T-helper 2 cell treated with Interferon-gamma antibody and Interleukin-4, amounts not matched to agents 100 ng/mL and 5 ng/mL, for 36 hours (primary cell): ENCODE data around the gene NFATC2. TPM values are rescaled to one million over a fixed set of nuclear protein-coding genes. Genes with fewer than 3 reads are reported as not detected.
"Not testable (repeated sequence)": the region's sequence is repeated elsewhere in the genome, so short reads cannot be mapped to it uniquely, and the experiment has no call there.

Experiments
- intact Hi-C: fragments of 100-400 bp; cut with micrococcal nuclease; formaldehyde crosslinking; loops from one replicate; pipeline ENCODE4 v1.15.1; 2023
- total RNA-seq: library from RNA; stranded (reverse); gene quantifications from 2 replicates; pipeline ENCODE4 v1.2.3, GENCODE V29; 2022

Gene NFATC2
- total RNA-seq, 1 donor from 2014 or later = 62.3 TPM

DNA sequence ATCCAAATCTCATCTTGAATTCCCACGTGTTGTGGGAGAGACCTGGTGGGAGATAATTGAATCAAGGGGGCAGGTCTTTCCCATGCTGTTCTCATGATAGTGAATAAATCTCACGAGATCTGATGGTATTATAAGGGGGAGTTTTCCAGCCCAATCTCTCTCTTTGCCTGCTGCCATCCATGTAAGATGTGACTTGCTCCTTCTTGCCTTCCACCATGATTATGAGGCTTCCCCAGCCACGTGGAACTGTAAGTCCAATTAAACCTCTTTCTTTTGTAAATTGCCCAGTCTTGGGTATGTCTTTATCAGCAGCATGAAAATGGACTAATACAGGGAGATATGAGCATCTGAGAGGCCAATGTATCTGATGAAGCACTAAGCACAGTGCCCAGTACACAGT, 26.0 kb upstream of the NFATC2 start:
- intact Hi-C loops = not testable (repeated sequence)

DNA sequence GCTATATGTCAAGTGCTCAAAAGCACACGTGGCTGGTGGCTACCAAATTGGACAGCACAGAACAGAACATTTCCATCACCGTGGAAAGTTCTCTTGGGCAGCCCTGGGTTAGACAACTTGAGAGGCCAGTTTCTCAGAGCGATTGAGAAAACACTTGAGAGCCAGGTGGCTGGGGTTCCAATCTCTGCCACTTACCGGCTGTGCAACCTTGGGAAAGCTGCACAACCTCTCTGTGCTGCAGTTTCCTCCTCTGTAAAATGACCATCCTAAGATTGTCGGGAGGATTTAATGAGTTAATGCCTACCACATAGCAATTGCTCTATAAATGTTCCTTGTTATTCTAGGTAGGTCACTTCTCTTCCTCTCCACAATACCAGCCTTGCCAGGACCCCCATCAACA, 25.1 kb upstream of the NFATC2 start:
- intact Hi-C loops = no loop called here

GRCh38 chr20:51566594-51566993, 24.1 kb upstream of the NFATC2 start:
- intact Hi-C loops = no loop called here

- intact Hi-C loops = no loop called here
These were observed 23.0 kb upstream of the NFATC2 start for GRCh38 chr20:51565298-51566144.

GRCh38 chr20:51563486-51564332, 21.2 kb upstream of the NFATC2 start:
- intact Hi-C loops = no loop called here

- intact Hi-C loops = no loop called here
These were observed 20.6 kb upstream of the NFATC2 start for GRCh38 chr20:51563174-51563485.

DNA sequence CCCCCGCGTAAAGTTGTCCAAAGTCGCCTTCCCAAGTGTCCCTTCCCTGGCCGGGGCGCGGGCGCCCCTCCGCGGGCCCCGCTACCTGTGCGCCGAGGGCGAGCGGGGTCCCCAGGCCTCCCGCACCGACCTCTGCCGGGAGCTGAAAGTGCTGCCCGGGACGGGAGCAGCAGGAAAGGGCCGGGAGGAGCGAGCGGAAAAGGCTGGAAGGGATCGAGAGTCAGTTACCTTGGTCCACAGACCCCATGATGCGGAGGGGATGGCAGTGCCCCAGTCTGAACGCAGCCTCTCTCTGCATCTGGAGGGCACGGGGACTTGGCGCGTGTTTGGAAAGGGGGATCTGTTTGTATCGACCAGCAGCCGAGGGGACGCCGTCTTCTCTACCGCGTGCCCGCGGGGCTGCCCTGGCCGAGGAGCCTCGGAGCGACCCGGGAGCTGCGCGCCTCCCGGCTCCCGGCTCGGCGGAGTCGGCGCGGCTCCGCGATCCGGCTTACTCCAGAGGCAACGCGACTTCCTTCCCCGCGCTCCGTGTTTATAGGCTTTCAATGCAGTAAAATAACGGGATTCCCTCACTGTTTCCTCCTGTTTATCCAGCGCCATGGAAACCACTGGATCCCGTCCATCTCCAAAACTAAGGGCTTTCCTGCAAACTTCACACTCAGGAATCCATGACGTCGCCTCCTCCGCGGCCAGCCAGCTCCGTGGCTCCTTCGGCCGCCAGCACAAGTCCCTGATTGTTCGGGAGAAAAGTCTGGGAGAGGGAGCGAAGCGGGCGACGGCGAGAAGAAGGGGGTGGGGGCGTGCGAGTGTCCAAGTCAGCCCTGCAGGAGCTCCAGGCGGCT, 20.0 kb upstream of the NFATC2 start:
- intact Hi-C loops = no loop called here

DNA sequence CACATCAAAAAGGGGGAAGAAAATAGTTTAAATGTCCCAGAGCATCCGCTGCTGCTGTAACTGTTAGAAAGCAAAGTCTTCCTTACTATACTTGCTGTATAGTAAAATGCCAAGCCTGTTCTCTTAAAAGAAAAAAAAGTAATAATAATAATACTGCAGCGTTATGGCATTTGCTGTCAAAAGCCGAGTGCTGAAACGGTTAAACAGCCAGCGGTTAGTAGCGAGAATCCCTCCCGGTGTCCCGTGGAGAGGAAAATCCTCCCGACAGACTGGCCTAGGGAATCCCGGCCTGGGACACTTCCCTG, 19.5 kb upstream of the NFATC2 start:
- intact Hi-C loops = no loop called here

- intact Hi-C loops = no loop called here
These were observed 18.2 kb upstream of the NFATC2 start for GRCh38 chr20:51560550-51561307.

- intact Hi-C loops = no loop called here
These were observed 17.5 kb upstream of the NFATC2 start for GRCh38 chr20:51560042-51560441.

DNA sequence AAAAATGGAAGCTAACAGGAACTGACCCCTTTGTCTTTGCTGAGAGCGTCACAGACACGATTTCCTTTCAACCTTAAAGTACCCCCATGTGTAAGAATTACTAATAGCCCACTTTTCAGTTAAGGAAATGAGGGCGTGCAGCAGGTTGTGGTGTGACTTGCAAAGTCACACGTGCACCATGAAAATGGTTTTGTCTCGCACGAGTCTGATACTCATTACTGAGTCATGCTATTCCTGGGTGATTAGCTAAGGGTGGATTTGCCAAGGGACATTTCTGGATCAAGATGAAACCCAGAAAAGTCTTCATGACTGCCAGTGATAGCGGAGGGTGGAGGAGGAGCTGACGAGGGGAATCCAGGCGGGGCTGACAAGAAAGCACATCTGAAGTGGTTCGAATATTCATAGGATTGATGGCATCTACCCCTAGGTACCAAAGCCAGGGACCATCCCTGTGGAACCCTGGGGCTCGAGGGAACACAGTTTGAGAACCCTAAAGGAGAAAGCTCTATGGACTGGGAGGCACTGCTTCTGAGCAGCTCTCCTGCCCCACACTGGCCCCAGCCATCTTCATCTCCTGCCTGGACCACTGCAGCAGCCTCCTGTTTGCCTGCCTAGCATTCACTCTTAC, 12.1 kb upstream of the NFATC2 start:
- intact Hi-C loops = no loop called here

GRCh38 chr20:51553897-51554486, 11.5 kb upstream of the NFATC2 start:
- intact Hi-C loops = no loop called here

DNA sequence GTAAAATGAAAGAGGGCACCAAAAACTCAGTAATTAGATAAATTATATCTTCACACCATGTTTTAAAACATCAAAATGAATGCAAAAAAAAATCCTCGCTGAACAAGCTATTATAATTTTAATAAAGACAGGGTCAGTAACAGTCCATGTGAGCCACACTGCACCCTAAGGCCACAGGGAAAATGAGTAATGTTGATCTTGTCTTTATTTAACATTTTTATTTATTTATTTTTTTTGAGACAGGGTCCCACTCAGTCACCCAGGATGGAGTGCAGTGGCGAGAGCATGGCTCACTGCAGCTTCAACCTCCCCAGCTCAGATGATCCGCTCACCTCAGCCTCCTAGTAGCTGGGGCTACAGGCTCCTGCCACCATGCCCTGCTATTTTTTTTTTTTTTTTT, 8.7 kb upstream of the NFATC2 start:
- intact Hi-C loops = no loop called here

DNA sequence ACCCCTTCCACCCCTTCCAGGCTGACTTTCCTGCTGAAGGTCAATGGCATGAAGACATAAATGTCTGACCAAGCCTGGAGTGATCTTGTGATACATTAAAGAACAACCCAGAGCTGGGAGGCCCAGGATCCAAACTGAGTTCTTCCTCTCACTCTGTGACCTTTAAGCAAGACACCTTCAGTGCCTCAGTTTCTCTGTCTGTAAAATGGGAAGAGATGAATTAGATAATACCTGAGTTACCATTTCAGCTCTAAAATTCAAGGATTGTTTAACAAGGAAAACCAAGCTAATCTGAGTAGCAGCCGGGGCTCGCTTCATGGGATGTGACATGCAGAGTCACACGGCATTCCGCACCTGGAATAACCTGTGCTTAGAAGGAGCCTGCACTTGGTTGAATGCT, 7.0 kb upstream of the NFATC2 start:
- intact Hi-C loops = no loop called here

DNA sequence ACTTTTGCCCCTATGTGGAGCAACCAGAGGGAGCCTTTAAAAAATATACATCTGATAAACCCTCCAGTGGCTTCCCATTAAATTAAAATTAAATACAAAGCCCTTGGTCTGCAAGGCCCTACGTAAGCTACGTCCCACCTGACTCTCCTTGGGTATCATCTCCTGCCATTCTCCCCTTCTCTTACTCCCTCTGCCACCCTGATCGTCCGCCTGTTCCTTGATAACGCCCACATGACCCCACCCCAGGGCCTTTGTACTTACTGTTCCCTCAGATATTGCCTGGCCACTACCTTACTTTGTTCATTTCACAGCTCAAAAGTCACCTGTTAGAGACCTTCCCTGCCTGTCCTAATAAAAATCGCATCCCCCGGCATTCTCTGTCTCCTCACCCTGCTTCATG, 5.4 kb upstream of the NFATC2 start:
- intact Hi-C loops = no loop called here

GRCh38 chr20:51545515-51545914, 3.0 kb upstream of the NFATC2 start:
- intact Hi-C loops = no loop called here

DNA sequence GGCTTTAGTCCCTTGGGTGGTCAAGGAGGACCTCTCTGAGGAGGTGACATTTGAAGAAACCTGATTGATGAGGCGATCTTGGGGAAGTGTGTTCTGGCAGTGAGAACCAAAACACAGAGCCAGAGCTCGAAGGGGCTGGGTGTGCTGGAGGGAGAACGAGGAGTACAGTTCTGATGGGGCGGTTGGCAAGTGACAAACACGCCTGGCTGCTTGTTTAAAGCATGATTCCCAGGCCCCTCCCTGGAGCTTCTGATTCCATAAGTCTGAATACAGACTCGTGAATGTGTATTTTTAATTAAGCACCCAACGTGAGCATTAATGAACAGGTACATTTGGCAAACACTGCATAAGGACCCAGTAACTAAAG, 886 bp upstream of the NFATC2 start:
- intact Hi-C loops = loop anchor here (5.0 kb wide), 2 partner anchors 61 to 156 kb away; no protein-coding TSS in a partner anchor

DNA sequence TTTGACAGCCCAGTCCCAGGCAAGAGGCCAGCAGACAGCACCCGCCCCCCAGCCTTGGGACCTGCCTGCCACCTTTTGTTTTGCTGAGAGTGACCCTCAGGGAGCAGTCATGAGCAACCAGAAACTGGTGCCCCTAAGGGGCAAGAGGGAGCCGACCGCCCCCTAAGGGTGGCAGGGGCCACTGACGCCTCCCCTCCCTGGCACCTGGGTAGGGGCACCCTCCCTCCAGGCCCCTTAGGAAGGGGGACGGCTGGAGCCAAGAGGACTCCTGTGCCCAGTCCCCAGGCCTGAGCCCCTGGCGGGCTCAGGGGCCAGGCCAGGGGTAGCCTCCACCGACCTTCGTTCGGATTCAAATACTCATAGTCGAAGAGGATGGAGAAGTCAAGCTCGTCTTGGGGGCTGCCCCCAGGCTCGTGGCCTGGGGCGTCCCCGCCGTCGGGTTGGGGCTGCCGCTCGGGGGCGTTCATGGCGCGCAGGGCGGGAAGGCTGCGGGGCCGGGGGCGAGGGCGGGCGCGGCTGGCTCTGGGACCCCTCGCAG, 417 bp downstream of the NFATC2 start:
- intact Hi-C loops = loop anchor here (5.0 kb wide), 2 partner anchors 60 to 155 kb away; no protein-coding TSS in a partner anchor

- intact Hi-C loops = loop anchor here (1.0 to 5.0 kb wide), 8 partner anchors 10 to 154 kb away; no protein-coding TSS in a partner anchor
These were observed 1.1 kb downstream of the NFATC2 start for GRCh38 chr20:51541189-51542032.
